ENCODE data around the gene PCNP. TPM values are rescaled to one million over a fixed set of nuclear protein-coding genes. Genes with fewer than 3 reads are reported as not detected.

The PCNP gene
- polyA plus RNA-seq, 1 donor (not counting 4 experiments of a cell fraction or from before 2014, with no cell fraction given), result 97.8 TPM

GRCh38 chr3:101567528-101568317, 6.3 kb upstream of the PCNP start:
- Histone ChIP-seq H3K9me3 (ENCODE audit: control insufficient read depth, low read depth, low read length) (no peaks in the 10 kb centered on the region), H3K4me1 (ENCODE audit: control insufficient read depth, extremely low read depth, insufficient read depth, low read length) (peaks cover 11% of the 10 kb centered on the region), H3K79me2 (ENCODE audit: control insufficient read depth, insufficient read depth, low read length) (peaks cover 43% of the 10 kb centered on the region), H3K4me2 (ENCODE audit: control insufficient read depth, extremely low read depth, insufficient read depth, low read depth, low read length) (no peak overlapping the region), H3K27me3 (ENCODE audit: control insufficient read depth, extremely low read depth, insufficient read depth, low read length) (no peaks in the 10 kb centered on the region), H3K9me1 (ENCODE audit: control insufficient read depth, extremely low read depth, insufficient read depth, low read length) (no peaks in the 10 kb centered on the region), H3K4me3 (ENCODE audit: control insufficient read depth in 2 of 3, extremely low read depth in 1 of 3, insufficient read depth in 2 of 3, low read depth in 1 of 3, low read length in 3 of 3) (no peak overlapping the region), H3K27ac (ENCODE audit: control insufficient read depth, insufficient read depth, low read length) (no peak overlapping the region), H2AFZ (ENCODE audit: control insufficient read depth, low read length) (no peak overlapping the region), H3K36me3 (ENCODE audit: control insufficient read depth in 2 of 2, extremely low read depth in 1 of 2, insufficient read depth in 2 of 2, low read length in 2 of 2) (peaks cover 13 to 27% of the 10 kb centered on the region in 2 experiments), H4K20me1 (ENCODE audit: control insufficient read depth, extremely low read depth, insufficient read depth, low read length) (peaks cover 12% of the 10 kb centered on the region), H3K9ac (ENCODE audit: control insufficient read depth, extremely low read depth, insufficient read depth, low read length) (no peak overlapping the region)
- TF ChIP-seq EZH2 (IDR thresholded peaks at IDR 0.05; ENCODE audit: low read length) (no peak), CTCF (optimal IDR thresholded peaks at IDR 0.05 in 1 of 3, IDR thresholded peaks at IDR 0.05 in 1 of 3, conservative IDR thresholded peaks at IDR 0.05 in 1 of 3; ENCODE audit: extremely low read depth in 1 of 3, insufficient read depth in 2 of 3, low read length in 3 of 3) (no peak)
- dilution Hi-C loops (cut with MboI; ENCODE audit: extremely low pct_ligation_motif_present, low sequenced_read_pairs), result no loop called here
- FAIRE-seq, result no peak
- no peak for DNase-seq (ENCODE audit: low read depth, low spot score)

GRCh38 chr3:101571028-101571895, 2.7 kb upstream of the PCNP start:
- dilution Hi-C loops (cut with MboI; ENCODE audit: extremely low pct_ligation_motif_present, low sequenced_read_pairs), result no loop called here

More at GRCh38 chr3:101571028-101571895, 2.7 kb upstream of the PCNP start:
- TF ChIP-seq CTCF (optimal IDR thresholded peaks at IDR 0.05 in 1 of 3, IDR thresholded peaks at IDR 0.05 in 1 of 3, conservative IDR thresholded peaks at IDR 0.05 in 1 of 3; ENCODE audit: extremely low read depth in 1 of 3, insufficient read depth in 2 of 3, low read length in 3 of 3), result no peak
- TF ChIP-seq EZH2 (IDR thresholded peaks at IDR 0.05; ENCODE audit: low read length), result no peak
- no peaks in the 10 kb centered on the region for H3K9me3 ChIP-seq (ENCODE audit: control insufficient read depth, low read depth, low read length)
- H3K4me1 ChIP-seq (ENCODE audit: control insufficient read depth, extremely low read depth, insufficient read depth, low read length), result peaks cover 13% of the 10 kb centered on the region
- H4K20me1 ChIP-seq (ENCODE audit: control insufficient read depth, extremely low read depth, insufficient read depth, low read length), result peaks cover 2% of the 10 kb centered on the region
- H3K27me3 ChIP-seq (ENCODE audit: control insufficient read depth, extremely low read depth, insufficient read depth, low read length), result no peaks in the 10 kb centered on the region
- H3K36me3 ChIP-seq (ENCODE audit: control insufficient read depth in 2 of 2, extremely low read depth in 1 of 2, insufficient read depth in 2 of 2, low read length in 2 of 2), result peaks cover 4 to 11% of the 10 kb centered on the region in 2 experiments
- DNase-seq (ENCODE audit: low read depth, low spot score) (no peak), FAIRE-seq (no peak)
- no peaks in the 10 kb centered on the region for H3K9me1 ChIP-seq (ENCODE audit: control insufficient read depth, extremely low read depth, insufficient read depth, low read length)
- no peak overlapping the region for H3K4me2 ChIP-seq (ENCODE audit: control insufficient read depth, extremely low read depth, insufficient read depth, low read depth, low read length)
- H3K9ac ChIP-seq (ENCODE audit: control insufficient read depth, extremely low read depth, insufficient read depth, low read length), result no peak overlapping the region
- H3K4me3 ChIP-seq (ENCODE audit: control insufficient read depth in 2 of 3, extremely low read depth in 1 of 3, insufficient read depth in 2 of 3, low read depth in 1 of 3, low read length in 3 of 3), result no peak overlapping the region
- peaks cover 29% of the 10 kb centered on the region for H3K79me2 ChIP-seq (ENCODE audit: control insufficient read depth, insufficient read depth, low read length)
- no peak overlapping the region for H2AFZ ChIP-seq (ENCODE audit: control insufficient read depth, low read length)
- no peak overlapping the region for H3K27ac ChIP-seq (ENCODE audit: control insufficient read depth, insufficient read depth, low read length)

Data from keratinocyte (primary cell).